Measurements from ENCODE around the gene BBS9.

- no peak for TF ChIP-seq POLR2A (IDR thresholded peaks at IDR 0.05; ENCODE audit: low read depth, low read length)
- TF ChIP-seq SPI1 (IDR thresholded peaks at IDR 0.05; ENCODE audit: low read depth, low read length): no peak
These were observed 434.3 kb downstream of the BBS9 start for GRCh38 chr7:33563651-33564050.

Data from GM12891 (cell line).